GM21526 (cell line): ENCODE results near the gene SUPT4H1.

Source experiments
- ATAC-seq: cut with Tn5 transposase; IDR thresholded peaks from one replicate; pipeline ENCODE4 v1.9.1; 2021; ENCODE audit warnings: moderate library complexity; ENCODE audit not compliant: unreplicated experiment, low FRiP score

SUPT4H1 gene

GRCh38 chr17:58321571-58322525 is 30.2 kb downstream of the SUPT4H1 start:
- no peak for ATAC-seq

DNA sequence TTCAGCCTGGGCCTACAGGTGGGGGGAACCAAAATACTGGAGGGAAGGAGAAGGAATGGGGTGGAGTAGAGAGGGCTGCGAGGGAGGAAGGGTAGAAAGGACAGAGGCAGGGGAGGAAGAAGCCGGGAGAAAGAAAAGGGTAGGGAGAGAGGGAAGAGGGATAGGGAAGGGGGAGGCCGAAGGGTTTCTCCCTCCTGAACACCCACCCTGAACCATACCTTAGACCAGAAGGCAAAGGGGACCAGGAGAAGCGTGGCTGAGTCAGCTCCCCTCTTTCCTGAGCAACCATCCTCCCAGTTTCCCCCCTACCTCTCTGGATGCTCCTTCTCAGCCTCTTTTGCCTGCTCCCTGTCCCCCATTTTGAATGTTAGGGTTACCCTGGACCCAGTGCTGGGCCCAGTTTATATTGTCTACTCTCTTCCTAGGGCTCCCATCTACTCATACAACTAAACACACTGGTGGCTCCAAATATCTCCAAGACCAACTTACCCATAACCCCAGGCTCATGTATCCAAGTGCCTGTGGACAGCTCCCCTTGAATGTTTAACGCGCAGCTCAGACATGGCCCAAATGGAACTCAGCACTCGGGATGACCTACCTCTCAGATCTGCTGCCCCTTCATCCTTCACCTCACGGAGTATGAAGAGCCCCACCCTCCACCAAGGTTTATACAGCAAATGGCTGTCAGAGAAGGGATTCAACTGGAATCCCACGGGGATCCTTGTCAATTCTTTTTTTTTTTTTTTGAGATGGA is 31.3 kb downstream of the SUPT4H1 start:
- ATAC-seq: no peak

DNA sequence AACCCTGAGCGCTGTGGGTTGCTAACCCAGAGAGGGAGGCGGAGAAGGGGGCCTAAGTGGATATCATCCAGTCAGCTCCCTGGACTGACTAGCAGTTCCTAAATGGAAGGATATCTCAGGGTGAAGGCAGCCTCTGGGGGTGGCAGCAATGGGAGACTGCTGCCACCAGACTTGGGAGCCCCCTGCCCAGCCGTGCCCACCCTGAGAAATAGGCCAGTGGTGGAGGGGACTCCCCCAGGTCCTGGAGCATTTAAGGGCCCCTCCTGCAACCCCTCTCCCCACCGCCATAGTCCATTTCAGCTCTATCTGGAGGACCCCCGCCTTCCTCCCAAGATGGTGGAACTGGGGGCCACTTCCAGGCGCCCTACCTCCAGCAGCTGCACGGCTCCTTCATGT is 31.8 kb downstream of the SUPT4H1 start:
- no peak for ATAC-seq

GRCh38 chr17:58319173-58320162 is 32.5 kb downstream of the SUPT4H1 start:
- no peak for ATAC-seq

DNA sequence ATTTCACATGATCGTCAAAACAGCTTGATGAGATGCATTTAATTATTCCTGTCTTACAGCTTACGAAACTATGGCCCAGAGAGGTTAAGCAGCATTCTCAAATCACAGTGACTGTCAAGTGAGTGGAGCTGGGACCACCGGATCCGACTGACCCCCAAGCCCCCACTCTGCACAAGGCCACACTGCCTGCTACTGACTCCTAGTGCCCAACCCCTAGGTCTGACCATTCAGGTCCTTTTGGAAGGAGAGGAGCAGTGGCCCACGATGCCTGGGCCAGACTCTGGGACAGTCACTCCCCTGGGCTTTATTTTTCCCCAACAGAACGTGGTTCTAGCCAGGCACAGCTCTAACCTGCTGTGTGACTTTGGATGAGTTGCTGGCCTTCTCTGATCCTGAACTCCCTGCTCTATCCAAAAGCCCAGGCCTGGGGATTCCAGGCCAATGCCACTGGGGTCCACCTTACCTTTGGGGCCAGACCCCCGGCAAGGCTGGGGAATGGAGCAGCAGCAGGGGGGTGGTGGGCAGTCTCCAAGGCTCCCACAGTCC is 33.3 kb downstream of the SUPT4H1 start:
- no peak for ATAC-seq

DNA sequence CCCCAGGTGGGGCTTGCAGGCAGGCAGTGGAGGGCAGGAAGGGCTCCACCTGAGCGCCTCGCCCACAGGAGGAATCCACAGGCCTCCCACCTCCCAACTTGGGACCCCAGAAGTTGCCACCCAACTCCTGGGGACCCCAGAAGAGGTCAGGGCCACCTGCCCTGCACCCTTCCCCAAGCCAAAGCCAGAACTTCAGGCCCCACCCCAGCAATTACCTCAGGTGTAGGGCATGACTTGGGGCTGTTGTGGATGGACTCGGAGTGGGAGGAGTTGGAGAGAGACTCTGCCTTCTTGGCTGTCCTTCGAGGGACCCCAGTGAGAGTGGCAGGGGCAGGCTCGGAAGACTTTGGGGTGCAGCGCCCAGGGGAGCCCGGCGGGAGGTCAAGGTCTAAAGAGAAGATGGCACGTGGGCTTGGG is 33.9 kb downstream of the SUPT4H1 start:
- ATAC-seq: no peak

DNA sequence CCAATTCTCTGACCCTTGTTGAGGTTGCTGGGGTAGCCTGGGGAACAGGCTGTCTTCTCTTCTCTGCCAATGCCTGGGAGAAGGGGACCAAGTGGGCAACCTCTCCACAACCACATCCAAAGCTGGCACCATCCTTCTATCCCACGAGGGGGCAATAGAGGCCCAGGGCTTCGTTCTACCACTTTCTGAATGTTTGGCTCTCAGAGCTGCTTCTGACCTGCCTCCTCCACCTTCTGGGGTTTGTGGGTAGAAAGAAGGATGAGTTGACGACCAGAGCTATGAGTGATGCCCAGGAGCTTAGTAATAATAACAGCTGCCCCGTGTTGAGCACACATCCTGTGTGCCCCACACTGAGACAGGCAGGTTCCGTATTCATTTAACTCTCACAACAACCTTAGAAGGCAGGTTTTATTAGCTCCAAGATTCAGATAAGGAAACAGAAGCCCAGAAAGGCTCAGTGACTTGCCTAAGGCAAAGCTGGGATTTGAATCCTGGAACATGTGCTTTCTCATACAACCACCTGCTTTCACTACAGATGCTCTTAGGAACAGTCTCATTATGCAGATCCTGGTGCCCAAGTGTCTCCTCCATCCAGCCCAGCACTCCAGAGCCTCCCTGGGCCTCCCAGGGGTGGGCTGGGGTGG is 34.5 kb downstream of the SUPT4H1 start:
- ATAC-seq: no peak

- ATAC-seq: no peak
Observed at GRCh38 chr17:58316260-58316960, 35.6 kb downstream of the SUPT4H1 start.

GRCh38 chr17:58315750-58316149 is 36.3 kb downstream of the SUPT4H1 start:
- ATAC-seq: no peak

GRCh38 chr17:58315281-58315711 is 36.7 kb downstream of the SUPT4H1 start:
- ATAC-seq: no peak

DNA sequence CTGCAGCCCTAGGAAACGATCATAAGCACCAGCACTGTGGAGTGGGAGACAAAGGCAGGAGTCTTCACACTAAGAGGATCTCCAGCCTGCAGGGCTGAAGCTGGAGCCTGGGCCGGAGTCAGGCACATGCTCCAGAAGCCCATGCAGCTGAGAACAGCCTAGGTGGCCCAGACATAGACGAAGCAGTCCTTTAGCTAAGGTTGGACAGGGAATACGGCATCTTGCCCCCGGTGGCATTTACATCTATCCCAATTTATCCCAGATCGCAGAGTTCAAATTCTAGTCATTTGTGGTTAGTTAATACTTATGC is 37.3 kb downstream of the SUPT4H1 start:
- no peak for ATAC-seq

- ATAC-seq: no peak
Observed at GRCh38 chr17:58313815-58314705, 37.9 kb downstream of the SUPT4H1 start.

DNA sequence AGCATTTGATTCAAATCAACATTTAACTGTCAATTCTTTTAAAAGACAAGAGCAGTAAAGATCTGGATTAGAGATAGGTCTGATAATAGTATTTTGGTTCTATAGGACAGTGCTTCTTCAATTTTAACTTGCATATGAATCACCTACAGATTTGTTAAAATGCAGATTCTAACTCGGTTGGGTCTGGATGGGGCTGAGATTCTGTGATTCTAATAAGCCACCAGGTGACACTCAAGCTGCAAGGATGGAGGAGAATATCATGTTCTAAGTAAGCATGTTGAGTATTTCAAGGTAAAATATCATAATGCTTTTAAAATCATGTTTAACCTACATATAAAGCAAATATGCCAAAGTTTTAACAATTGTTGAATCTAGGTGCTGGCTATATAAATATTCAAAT is 39.2 kb downstream of the SUPT4H1 start:
- no peak for ATAC-seq

DNA sequence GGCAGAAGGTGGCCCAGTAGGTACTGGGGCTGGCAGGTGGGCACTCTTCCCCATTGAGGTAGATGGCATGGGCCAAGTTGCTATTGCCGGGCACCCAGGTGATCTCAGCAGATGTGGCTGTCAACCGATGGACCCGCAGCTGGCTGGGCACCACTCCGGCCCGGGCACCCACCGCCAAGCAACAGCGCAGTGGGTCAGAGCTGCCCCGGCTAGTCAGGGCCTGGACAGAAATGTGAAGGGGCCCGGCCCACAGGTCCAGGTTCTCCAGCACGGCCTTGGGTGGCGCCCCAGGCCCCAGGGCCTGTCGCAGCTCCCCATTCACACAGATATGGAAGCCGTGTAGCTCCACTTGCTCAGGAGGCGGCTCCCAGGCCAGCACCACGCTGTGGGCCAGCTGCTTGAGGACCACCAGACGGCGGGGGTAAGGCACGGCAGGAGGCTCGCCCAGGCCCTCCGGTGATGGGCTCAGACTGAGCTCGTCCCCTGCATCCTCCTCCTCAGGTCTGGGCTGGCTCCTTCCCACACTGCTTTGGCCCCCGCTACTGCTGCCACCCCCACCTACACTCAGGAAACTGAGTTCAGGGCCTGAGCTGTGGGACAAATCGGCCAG is 39.9 kb downstream of the SUPT4H1 start:
- ATAC-seq: no peak

GRCh38 chr17:58311429-58311894 is 40.5 kb downstream of the SUPT4H1 start:
- no peak for ATAC-seq

DNA sequence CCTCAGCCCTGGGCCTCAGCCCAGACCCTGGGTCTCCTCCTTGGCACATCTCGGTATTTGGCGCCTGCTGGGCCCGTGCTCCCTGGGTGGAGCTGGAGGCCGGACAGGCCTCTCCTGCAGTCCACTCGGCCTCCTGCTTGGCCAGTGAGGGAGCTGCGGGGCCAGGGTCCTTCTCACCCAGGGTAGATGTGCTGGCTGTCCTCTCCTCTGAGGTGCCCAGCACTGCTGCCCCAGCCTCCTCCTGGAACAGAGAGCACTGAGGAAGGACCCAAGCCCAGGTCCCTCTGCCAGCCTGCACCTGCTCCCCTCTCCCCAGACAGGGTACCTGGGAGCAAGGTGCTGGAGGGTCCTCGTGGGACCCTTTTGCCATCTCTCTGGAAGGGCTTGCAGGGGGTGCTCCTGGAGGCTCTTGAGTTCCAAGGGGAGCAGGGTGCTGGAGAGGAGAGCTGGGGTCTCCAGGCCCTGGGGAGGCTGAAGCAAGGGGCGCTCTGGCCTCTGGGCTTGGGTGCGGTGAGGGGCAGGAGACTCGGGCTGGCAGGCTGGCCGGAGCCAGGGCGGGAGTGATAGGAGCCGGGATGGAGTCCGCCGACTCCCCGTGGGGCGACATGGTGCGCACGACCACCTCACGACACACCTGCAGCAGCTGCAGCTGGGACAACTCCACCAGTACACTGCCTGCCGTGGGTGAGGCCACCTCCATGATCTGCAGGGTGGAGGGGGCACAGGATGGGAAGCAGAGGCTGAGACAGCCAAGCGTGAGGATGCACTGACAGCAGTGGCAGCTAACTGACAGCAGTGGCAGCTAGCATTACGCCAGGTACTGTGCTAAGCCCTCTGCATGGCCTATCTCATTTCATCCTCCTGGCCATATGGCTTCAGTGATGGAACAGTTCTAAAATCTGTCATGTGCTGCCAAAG is 41.2 kb downstream of the SUPT4H1 start:
- no peak for ATAC-seq

DNA sequence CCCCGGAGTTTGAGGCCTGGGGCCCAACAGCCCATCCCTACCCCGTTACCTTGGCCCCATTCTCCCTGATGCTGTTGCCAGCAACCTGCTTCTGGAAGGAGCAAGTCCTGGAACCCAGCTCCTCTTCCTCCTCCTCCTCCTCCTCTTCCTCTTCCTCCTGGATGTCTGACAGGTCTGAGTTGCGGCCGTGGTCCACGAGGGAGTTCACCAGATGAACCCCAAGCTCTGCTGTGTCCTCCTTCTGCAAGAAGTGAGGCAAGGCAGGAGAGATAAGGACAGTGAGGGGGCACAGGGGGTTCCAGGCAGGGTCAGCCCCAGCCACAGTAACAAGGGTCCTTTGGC is 42.1 kb downstream of the SUPT4H1 start:
- ATAC-seq: no peak
